Measurements from ENCODE around the gene ANKRD9. TPM values are rescaled to one million over a fixed set of nuclear protein-coding genes. Genes with fewer than 3 reads are reported as not detected.

Gene ANKRD9
- total and polyA plus RNA-seq, 2 of the 13 experiments (the other 11 are each of a cell fraction or from before 2014, with no cell fraction given): 10.0 to 15.0 TPM

GRCh38 chr14:102524451-102525218 lies 15.1 kb upstream of the ANKRD9 start (continued):
- TF ChIP-seq ZNF251 (CRISPR knock-in tag; IDR thresholded peaks at IDR 0.05) (no peak), HNF4G (IDR thresholded peaks at IDR 0.05; ENCODE audit: borderline replicate concordance, low read depth, low read length) (no peak; the same call in 1 of the 2 replicates), HNF4G (CRISPR knock-in tag; IDR thresholded peaks at IDR 0.05; ENCODE audit: borderline replicate concordance, low read depth) (no peak), SATB2 (CRISPR knock-in tag; IDR thresholded peaks at IDR 0.05) (no peak), KLF6 (CRISPR knock-in tag; IDR thresholded peaks at IDR 0.05) (peak; percentile 59; the same call in 1 of the 2 replicates), YY1 (IDR thresholded peaks at IDR 0.05; ENCODE audit: insufficient read depth, insufficient replicate concordance, low read depth, low read length) (peak; percentile 75), NCOA5 (CRISPR knock-in tag; IDR thresholded peaks at IDR 0.05) (no peak), MEIS2 (CRISPR knock-in tag; IDR thresholded peaks at IDR 0.05) (peak; percentile 22; the same call in 1 of the 2 replicates), ZNF792 (CRISPR knock-in tag; IDR thresholded peaks at IDR 0.05) (peak; percentile 66), RBFOX2 (IDR thresholded peaks at IDR 0.05; ENCODE audit: low read depth, low read length) (peak; percentile 68), MXD4 (CRISPR knock-in tag; IDR thresholded peaks at IDR 0.05) (0 out of 2 replicates have a peak, but pooled peaks have one; percentile 43), PHF21A (CRISPR knock-in tag; IDR thresholded peaks at IDR 0.05) (peak; percentile 92), U2AF2 (IDR thresholded peaks at IDR 0.05; ENCODE audit: low read depth, low read length) (no peak), KLF16 (CRISPR knock-in tag; IDR thresholded peaks at IDR 0.05) (peak in 1 of 2 experiments; percentile 79; a peak in 1 of 4 replicates), RFXANK (CRISPR knock-in tag; IDR thresholded peaks at IDR 0.05) (peak; percentile 76), AGO1 (IDR thresholded peaks at IDR 0.05; ENCODE audit: low read depth, low read length, poor library complexity, severe bottlenecking) (peak; percentile 26), E2F1 (CRISPR knock-in tag; IDR thresholded peaks at IDR 0.05) (no peak), ZNF263 (CRISPR knock-in tag; IDR thresholded peaks at IDR 0.05) (peak; percentile 65), MYNN (CRISPR knock-in tag; IDR thresholded peaks at IDR 0.05; ENCODE audit: low read depth) (0 out of 2 replicates have a peak, but pooled peaks have one; percentile 22), TAF1 (CRISPR knock-in tag; IDR thresholded peaks at IDR 0.05) (peak; percentile 94), TEAD3 (CRISPR knock-in tag; optimal IDR thresholded peaks at IDR 0.05; ENCODE audit: borderline replicate concordance) (peak; percentile 61), ZBTB21 (CRISPR knock-in tag; IDR thresholded peaks at IDR 0.05) (no peak), TBL1XR1 (IDR thresholded peaks at IDR 0.05; ENCODE audit: borderline replicate concordance, low read length, partially characterized antibody) (peak; percentile 64), ZBTB43 (CRISPR knock-in tag; conservative IDR thresholded peaks at IDR 0.05) (no peak), ARNT2 (CRISPR knock-in tag; IDR thresholded peaks at IDR 0.05; ENCODE audit: low read depth) (peak; percentile 67; the same call in 1 of the 2 replicates), TSC22D2 (CRISPR knock-in tag; IDR thresholded peaks at IDR 0.05; ENCODE audit: borderline replicate concordance) (peak; percentile 79; the same call in 1 of the 2 replicates), BRF2 (CRISPR knock-in tag; IDR thresholded peaks at IDR 0.05) (no peak), CAMTA2 (CRISPR knock-in tag; IDR thresholded peaks at IDR 0.05; ENCODE audit: borderline replicate concordance) (0 out of 2 replicates have a peak, but pooled peaks have one; percentile 33)
